HG03520 (cell line): ENCODE results near the gene PGBD5.
"Not testable (repeated sequence)": the region's sequence is repeated elsewhere in the genome, so short reads cannot be mapped to it uniquely, and the experiment has no call there.

Experiments used
- ATAC-seq: cut with Tn5 transposase; IDR thresholded peaks from one replicate; pipeline ENCODE4 v1.9.1; 2021; ENCODE audit warnings: mild to moderate bottlenecking, moderate library complexity; ENCODE audit not compliant: unreplicated experiment

Gene PGBD5

DNA sequence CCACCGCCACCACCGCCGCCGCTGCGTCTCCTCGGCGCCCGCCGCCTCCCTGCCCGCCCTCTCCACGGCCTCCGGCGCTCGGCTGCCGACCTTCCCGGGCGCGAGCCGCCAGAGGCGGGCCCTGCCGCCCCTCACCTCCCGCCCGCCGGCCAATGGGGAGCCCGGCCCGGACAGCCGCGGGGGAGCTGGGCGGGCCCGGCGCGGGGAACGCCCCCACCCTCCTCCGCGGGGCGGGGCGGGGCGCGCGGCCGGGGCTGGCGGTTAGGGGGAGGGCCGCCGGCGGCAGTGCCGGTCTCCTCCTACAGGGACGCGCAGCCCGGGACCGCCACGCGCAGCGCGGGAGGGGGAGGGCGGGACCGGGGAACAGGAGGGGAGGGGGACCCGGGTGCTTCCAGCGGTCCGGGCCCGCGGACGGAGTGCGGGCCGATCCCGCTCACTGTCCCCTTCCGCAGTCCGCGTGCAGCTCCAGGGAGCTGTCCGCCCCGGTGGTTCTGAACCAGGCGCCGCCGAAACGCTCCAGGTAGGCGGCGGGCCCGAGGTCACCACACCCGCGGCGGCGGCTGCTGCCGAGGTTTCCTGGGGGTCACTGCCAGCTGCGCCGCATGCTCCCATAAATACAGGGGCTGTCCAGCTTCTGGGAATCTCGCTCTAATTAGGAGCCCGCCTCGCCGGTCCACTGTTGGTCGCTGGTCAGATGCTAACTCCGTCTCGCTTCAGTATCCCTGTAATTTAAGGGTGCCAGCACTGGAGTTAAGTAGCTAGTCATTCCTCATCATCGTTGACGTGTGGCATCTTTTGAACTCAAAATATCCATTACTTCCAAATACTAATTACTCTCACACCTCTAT lies at the start of gene PGBD5:
Gene PGBD5, minus strand, starts transcription at position 87 of the 848 bp plus-strand sequence. CDS start 404 bp downstream, outside the sequence.
- peak; percentile 72 for ATAC-seq

- not testable (repeated sequence) for ATAC-seq
These were observed 48.8 kb upstream of the PGBD5 start for GRCh38 chr1:230474924-230475323.

GRCh38 chr1:230470750-230471149 lies 44.6 kb upstream of the PGBD5 start:
- not testable (repeated sequence) for ATAC-seq

DNA sequence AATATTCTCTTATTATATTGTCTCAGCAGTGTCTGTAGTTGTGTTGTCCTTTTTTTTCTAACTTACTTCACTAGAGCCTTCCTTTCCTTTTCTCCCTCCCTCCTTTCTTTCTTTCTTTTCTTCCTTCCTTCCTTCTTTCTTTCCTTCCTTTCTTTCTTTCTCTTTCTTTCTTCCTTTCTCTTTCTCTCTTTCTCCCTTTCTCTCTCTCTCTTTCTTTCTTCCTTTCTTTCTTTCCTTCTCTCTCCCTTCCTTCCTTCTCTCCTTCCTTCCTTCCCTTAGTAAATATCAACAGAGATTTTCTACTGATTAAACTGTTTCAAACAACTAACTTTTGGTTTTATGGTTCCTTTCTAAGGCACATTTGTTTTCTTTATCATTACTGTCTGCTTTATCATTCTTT lies 43.1 kb upstream of the PGBD5 start:
- ATAC-seq: no peak

- ATAC-seq: no peak
These were observed 39.6 kb upstream of the PGBD5 start for GRCh38 chr1:230465691-230466090.

GRCh38 chr1:230464671-230465070 lies 38.5 kb upstream of the PGBD5 start:
- ATAC-seq: no peak

DNA sequence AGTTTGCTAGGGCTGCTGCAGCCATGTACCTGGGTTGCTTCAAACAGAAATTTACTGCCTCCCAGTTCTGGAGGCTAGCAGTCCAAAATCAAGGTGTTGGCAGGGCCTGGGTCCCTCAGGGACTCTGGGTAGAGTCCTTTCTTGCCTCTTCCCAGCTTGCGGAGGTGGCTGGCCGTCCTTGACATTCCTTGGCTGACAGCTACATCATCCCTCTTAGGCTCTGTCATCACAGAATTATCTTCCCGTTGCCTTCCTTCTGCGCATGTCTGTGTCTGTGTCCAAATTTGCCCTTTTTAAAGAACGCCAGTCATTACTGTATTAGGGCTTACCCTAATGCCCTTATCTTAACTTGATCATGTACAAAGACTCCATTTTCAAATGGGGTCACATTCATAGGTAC lies 37.6 kb upstream of the PGBD5 start:
- no peak for ATAC-seq

DNA sequence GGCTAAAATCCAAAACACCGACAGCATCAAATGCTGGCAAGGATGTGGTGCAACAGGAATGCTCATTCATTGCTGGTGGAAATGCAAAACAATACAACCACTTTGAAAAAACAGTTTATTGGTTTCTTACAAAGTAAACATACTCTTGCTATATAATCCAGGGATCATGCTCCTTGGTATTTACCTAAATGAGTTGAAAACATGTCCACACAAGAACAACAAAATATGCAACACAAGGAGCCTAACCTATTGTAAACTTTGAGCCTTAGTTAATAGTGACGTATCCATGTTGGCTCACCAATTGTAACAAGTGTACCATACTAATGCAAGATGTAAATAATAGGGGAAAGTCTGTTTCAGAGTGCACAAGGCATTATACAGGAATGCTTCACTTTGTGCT lies 37.2 kb upstream of the PGBD5 start:
- ATAC-seq: no peak

GRCh38 chr1:230459465-230459864 lies 33.3 kb upstream of the PGBD5 start:
- ATAC-seq: no peak

DNA sequence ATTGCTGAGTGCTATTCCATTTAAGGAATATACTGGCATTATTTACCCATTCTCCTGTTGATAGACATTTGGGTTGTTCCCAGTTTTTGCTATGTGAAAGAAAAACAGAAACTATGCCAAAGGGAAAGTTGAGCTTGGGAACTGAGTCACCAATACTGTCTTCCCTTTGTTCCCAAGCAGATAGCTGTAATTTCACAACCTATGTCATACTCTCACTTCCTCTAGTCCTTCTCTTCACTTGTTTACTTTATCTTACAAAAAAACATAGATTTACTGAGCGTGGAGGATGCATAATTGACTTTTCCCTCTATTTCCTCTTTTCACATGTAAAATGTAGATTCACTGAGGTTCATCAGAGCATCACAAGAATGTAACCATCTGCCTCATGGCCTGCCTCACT lies 32.4 kb upstream of the PGBD5 start:
- ATAC-seq: no peak

- no peak for ATAC-seq
These were observed 30.3 kb upstream of the PGBD5 start for GRCh38 chr1:230456478-230456877.

- ATAC-seq: no peak
These were observed 29.2 kb upstream of the PGBD5 start for GRCh38 chr1:230455291-230455690.

GRCh38 chr1:230453377-230453776 lies 27.2 kb upstream of the PGBD5 start:
- no peak for ATAC-seq

GRCh38 chr1:230441183-230442029 lies 15.3 kb upstream of the PGBD5 start:
- ATAC-seq: no peak

DNA sequence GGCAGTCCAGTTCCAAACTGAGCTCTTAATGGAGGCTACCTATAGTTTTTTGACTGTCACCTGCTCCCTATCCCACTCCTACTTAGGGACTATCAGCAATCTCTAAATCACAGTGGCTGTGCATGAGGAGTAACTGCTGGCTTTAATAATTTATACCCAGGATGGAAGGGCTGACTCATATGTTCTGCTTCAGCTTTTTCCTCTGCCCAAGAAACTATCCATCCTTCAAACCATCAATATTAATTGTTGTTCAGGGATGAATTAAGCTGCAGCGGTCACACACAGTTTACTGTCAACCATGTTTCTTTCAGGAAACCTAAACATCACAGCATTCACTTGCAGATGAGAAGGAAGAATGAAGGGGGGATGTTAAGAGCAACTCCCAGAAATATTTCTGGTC lies 9.0 kb upstream of the PGBD5 start:
- ATAC-seq: no peak

DNA sequence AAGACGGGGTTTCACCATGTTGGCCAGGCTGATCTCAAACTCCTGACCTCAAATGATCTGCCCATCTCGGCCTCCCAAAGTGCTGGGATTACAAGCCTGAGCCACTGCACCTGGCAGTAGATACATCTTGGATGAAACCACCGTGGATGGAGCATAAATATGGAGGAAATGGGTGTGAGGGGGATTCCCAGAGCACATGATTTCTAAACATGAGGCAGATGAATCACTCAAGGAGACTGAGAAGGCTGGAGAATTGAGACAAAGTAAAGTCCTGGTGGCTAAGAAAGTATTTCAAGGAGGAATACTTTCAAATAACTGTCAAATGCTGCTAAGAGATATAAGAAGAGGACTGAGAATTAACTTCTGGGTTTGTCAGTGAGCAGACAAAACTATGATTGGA lies 5.4 kb upstream of the PGBD5 start:
- ATAC-seq: no peak

DNA sequence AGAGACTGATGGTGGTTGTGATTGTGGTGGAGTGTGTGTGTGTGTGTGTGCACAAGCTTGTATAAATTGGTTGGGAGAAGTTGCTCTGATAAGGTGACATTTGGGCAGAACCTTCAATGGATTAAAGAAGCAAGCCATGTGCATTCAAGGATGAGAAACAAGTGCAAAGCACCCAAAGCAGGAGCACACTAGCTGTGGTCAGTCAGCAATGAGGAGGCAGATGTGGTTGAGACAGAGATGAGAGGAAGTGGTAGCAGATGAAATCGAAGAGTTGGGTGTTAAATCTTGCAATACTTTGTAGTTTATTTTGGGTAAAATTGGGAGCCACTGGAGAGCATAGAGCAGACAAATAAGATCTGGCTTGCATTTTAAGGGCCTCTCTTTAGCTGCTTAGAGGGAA lies 4.4 kb upstream of the PGBD5 start:
- no peak for ATAC-seq

GRCh38 chr1:230429067-230429735 lies 3.1 kb upstream of the PGBD5 start:
- no peak for ATAC-seq

- no peak for ATAC-seq
These were observed 1.8 kb upstream of the PGBD5 start for GRCh38 chr1:230427981-230428380.

DNA sequence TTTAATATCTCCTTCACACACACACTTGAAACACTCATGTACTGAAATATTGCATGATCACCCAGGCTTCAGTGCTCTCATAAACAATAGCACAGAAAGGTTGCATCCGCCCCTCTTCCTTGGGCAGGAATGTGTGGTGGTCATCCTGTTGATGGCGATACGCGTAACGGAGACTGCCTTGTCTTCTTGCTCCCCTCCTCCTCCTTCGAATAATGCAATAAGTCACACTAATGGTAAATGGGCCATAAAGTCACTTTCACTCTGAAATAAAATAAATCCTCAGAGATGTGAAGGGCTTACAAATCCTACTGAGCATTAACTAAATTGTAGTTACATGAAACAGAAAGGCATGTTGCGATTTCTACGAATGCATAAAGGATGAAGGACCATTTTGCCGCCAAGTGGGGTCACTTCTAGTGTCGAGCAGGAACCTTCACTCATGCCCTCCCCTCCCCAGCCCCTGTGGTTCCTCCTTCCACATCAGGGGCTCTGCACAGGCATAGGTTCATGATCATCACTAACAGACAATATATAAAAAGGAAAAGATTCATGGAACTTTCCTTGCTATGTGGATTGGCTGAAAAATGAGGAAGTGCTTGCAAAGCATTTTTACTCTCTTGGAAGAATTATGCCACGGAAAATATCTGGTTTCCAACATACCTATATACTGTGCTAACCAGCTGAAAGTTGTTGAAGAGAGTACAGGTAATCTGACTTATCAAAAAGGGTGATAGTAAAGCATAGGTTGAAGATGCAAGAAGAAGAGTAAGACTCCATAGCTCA lies 1.2 kb upstream of the PGBD5 start:
- ATAC-seq: no peak
